ENCODE measurements around the gene DPH7.
A peak's percentile ranks its signal among the peaks of the same experiment; 100 is the strongest.
"Not testable (repeated sequence)": the region's sequence is repeated elsewhere in the genome, so short reads cannot be mapped to it uniquely, and the experiment has no call there.

The DPH7 gene

GRCh38 chr9:137558127-137558526 is 20.6 kb downstream of the DPH7 start:
- Histone ChIP-seq H3K27me3 (ENCODE audit: control insufficient read depth in 1 of 2, insufficient read depth in 2 of 2, low read length in 2 of 2) (no peaks in the 10 kb centered on the region), H3K36me3 (ENCODE audit: control insufficient read depth in 2 of 2, insufficient read depth in 2 of 2, low read length in 2 of 2) (peaks cover 18 to 28% of the 10 kb centered on the region in 2 donors), H3K4me3 (ENCODE audit: low read length in 2 of 2) (no peak overlapping the region), H3K4me1 (ENCODE audit: control insufficient read depth, insufficient read depth, low read length) (peaks cover 5% of the 10 kb centered on the region), H3K27ac (ENCODE audit: low read length) (no peak overlapping the region), H3K9me3 (ENCODE audit: control insufficient read depth in 2 of 2, low read length in 2 of 2) (no peaks in the 10 kb centered on the region), H3K9ac (ENCODE audit: low read length in 2 of 2) (no peak overlapping the region)

GRCh38 chr9:137556069-137556838 is 22.5 kb downstream of the DPH7 start:
- no peak overlapping the region for H3K4me3 ChIP-seq (ENCODE audit: low read length in 2 of 2)
- H3K4me1 ChIP-seq (ENCODE audit: control insufficient read depth, insufficient read depth, low read length), result peaks cover 12% of the 10 kb centered on the region
- H3K9ac ChIP-seq (ENCODE audit: low read length in 2 of 2), result no peak overlapping the region
- H3K27me3 ChIP-seq (ENCODE audit: control insufficient read depth in 1 of 2, insufficient read depth in 2 of 2, low read length in 2 of 2), result no peaks in the 10 kb centered on the region
- no peak overlapping the region for H3K27ac ChIP-seq (ENCODE audit: low read length)
- no peaks in the 10 kb centered on the region for H3K9me3 ChIP-seq (ENCODE audit: control insufficient read depth in 2 of 2, low read length in 2 of 2)
- H3K36me3 ChIP-seq (ENCODE audit: control insufficient read depth in 2 of 2, insufficient read depth in 2 of 2, low read length in 2 of 2), result peaks cover 15 to 25% of the 10 kb centered on the region in 2 donors

DNA sequence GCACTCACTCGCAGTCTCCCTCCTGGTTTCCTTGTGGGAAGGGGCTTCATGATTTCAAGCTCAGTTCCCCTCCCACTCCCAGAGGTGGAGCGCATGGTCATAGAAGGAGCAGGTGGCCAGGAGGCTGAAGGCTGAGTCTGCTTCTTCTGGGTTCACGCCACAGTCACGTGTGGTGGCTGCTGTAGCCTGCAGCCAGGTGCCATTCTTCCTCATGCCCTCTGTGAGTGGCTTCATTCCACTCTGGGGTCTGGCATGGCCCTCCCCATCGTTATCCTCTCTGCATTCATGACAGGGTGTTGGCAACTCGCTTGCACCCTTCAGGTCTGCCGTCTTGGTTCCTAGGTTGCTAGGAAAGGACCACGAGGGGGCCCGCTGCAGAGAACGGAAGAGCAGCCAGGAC is 23.5 kb downstream of the DPH7 start:
- no peak overlapping the region for H3K27ac ChIP-seq (ENCODE audit: low read length)
- H3K4me3 ChIP-seq (ENCODE audit: low read length in 2 of 2), result no peak overlapping the region
- H3K4me1 ChIP-seq (ENCODE audit: control insufficient read depth, insufficient read depth, low read length), result peaks cover 14% of the 10 kb centered on the region
- no peak overlapping the region for H3K9ac ChIP-seq (ENCODE audit: low read length in 2 of 2)
- H3K36me3 ChIP-seq (ENCODE audit: control insufficient read depth in 2 of 2, insufficient read depth in 2 of 2, low read length in 2 of 2), result peaks cover 15 to 25% of the 10 kb centered on the region in 2 donors
- H3K27me3 ChIP-seq (ENCODE audit: control insufficient read depth in 1 of 2, insufficient read depth in 2 of 2, low read length in 2 of 2), result no peaks in the 10 kb centered on the region
- H3K9me3 ChIP-seq (ENCODE audit: control insufficient read depth in 2 of 2, low read length in 2 of 2), result no peaks in the 10 kb centered on the region

- Histone ChIP-seq H3K27me3 (ENCODE audit: control insufficient read depth in 1 of 2, insufficient read depth in 2 of 2, low read length in 2 of 2) (no peaks in the 10 kb centered on the region), H3K9me3 (ENCODE audit: control insufficient read depth in 2 of 2, low read length in 2 of 2) (no peaks in the 10 kb centered on the region), H3K27ac (ENCODE audit: low read length) (no peak overlapping the region), H3K4me1 (ENCODE audit: control insufficient read depth, insufficient read depth, low read length) (peaks cover 18% of the 10 kb centered on the region), H3K9ac (ENCODE audit: low read length in 2 of 2) (no peak overlapping the region), H3K36me3 (ENCODE audit: control insufficient read depth in 2 of 2, insufficient read depth in 2 of 2, low read length in 2 of 2) (peaks cover 15 to 21% of the 10 kb centered on the region in 2 donors), H3K4me3 (ENCODE audit: low read length in 2 of 2) (no peak overlapping the region)
Measured at GRCh38 chr9:137554349-137554748, 24.4 kb downstream of the DPH7 start.

DNA sequence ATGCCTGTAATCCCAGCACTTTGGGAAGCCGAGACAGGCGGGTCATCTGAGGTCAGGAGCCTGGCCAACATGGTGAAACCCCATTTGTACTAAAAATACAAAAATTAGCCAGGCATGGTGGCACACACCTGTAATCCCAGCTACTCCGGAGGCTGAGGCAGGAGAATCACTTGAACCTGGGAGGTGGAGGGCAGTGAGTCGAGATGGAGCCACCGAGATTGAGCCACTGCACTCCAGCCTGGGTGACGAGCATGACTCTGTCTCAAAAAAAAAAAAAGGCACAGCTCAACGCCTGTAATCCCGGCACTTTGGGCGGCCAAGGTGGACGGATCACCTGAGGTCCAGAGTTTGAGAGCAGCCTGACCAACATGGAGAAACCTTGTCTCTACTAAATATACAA is 25.1 kb downstream of the DPH7 start:
- not testable (repeated sequence) for H3K9ac ChIP-seq (ENCODE audit: low read length in 2 of 2); H3K27me3 ChIP-seq (ENCODE audit: control insufficient read depth in 1 of 2, insufficient read depth in 2 of 2, low read length in 2 of 2); H3K9me3 ChIP-seq (ENCODE audit: control insufficient read depth in 2 of 2, low read length in 2 of 2); H3K27ac ChIP-seq (ENCODE audit: low read length); H3K4me3 ChIP-seq (ENCODE audit: low read length in 2 of 2)
- Histone ChIP-seq H3K36me3 (ENCODE audit: control insufficient read depth in 2 of 2, insufficient read depth in 2 of 2, low read length in 2 of 2) (peaks cover 15 to 21% of the 10 kb centered on the region in 2 donors), H3K4me1 (ENCODE audit: control insufficient read depth, insufficient read depth, low read length) (peaks cover 18% of the 10 kb centered on the region)

DNA sequence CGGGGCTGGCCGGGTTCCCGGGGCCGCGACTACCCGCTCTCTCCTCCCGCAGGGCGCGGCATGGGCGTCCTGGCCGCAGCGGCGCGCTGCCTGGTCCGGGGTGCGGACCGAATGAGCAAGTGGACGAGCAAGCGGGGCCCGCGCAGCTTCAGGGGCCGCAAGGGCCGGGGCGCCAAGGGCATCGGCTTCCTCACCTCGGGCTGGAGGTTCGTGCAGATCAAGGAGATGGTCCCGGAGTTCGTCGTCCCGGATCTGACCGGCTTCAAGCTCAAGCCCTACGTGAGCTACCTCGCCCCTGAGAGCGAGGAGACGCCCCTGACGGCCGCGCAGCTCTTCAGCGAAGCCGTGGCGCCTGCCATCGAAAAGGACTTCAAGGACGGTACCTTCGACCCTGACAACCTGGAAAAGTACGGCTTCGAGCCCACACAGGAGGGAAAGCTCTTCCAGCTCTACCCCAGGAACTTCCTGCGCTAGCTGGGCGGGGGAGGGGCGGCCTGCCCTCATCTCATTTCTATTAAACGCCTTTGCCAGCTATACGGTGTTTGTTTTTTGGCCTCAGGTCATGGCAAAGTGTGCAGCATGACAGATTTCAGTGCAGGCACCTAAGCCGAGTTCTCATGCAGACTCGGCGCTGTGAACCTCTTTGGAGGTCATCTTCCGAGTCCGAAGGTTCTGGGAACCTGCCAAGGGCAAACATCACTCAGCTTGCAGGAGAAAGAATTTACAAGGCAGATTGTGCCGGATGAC is 26.5 kb downstream of the DPH7 start:
- H3K4me1 ChIP-seq (ENCODE audit: control insufficient read depth, insufficient read depth, low read length), result peaks cover 22% of the 10 kb centered on the region
- peak overlapping the region; percentile 69 to 76 for H3K9ac ChIP-seq (ENCODE audit: low read length in 2 of 2)
- peaks cover 15 to 17% of the 10 kb centered on the region in 2 donors for H3K36me3 ChIP-seq (ENCODE audit: control insufficient read depth in 2 of 2, insufficient read depth in 2 of 2, low read length in 2 of 2)
- H3K27me3 ChIP-seq (ENCODE audit: control insufficient read depth in 1 of 2, insufficient read depth in 2 of 2, low read length in 2 of 2), result no peaks in the 10 kb centered on the region
- peak overlapping the region; percentile 69 to 83 for H3K4me3 ChIP-seq (ENCODE audit: low read length in 2 of 2)
- peak overlapping the region; percentile 77 for H3K27ac ChIP-seq (ENCODE audit: low read length)
- H3K9me3 ChIP-seq (ENCODE audit: control insufficient read depth in 2 of 2, low read length in 2 of 2), result no peaks in the 10 kb centered on the region

GRCh38 chr9:137551264-137552021 is 27.3 kb downstream of the DPH7 start, which contains the start of gene MRPL41:
Gene MRPL41, plus strand, starts transcription at chr9:137551879. Its CDS starts 203 bp downstream, at chr9:137552082.
- H3K9ac ChIP-seq (ENCODE audit: low read length in 2 of 2), result peak within 1 kb of the TSS; percentile 69 to 76
- peaks cover 22% of the 10 kb centered on the region for H3K4me1 ChIP-seq (ENCODE audit: control insufficient read depth, insufficient read depth, low read length)

GRCh38 chr9:137550958-137551263 is 27.8 kb downstream of the DPH7 start:
- H3K27ac ChIP-seq (ENCODE audit: low read length), result peak overlapping the region; percentile 41
- peak overlapping the region; percentile 32 to 79 for H3K4me3 ChIP-seq (ENCODE audit: low read length in 2 of 2)
- H3K9me3 ChIP-seq (ENCODE audit: control insufficient read depth in 2 of 2, low read length in 2 of 2); H3K27me3 ChIP-seq (ENCODE audit: control insufficient read depth in 1 of 2, insufficient read depth in 2 of 2, low read length in 2 of 2): not testable (repeated sequence)
- peaks cover 9 to 11% of the 10 kb centered on the region in 2 donors for H3K36me3 ChIP-seq (ENCODE audit: control insufficient read depth in 2 of 2, insufficient read depth in 2 of 2, low read length in 2 of 2)
- peaks cover 17% of the 10 kb centered on the region for H3K4me1 ChIP-seq (ENCODE audit: control insufficient read depth, insufficient read depth, low read length)
- H3K9ac ChIP-seq (ENCODE audit: low read length in 2 of 2), result peak overlapping the region; percentile 47 to 58

More at GRCh38 chr9:137551264-137552021, 27.3 kb downstream of the DPH7 start, which contains the start of gene MRPL41:
- Histone ChIP-seq H3K4me3 (ENCODE audit: low read length in 2 of 2) (peak within 1 kb of the TSS; percentile 69 to 83), H3K36me3 (ENCODE audit: control insufficient read depth in 2 of 2, insufficient read depth in 2 of 2, low read length in 2 of 2) (peaks cover 14 to 16% of the 10 kb centered on the region in 2 donors), H3K27ac (ENCODE audit: low read length) (peak within 1 kb of the TSS; percentile 77), H3K9me3 (ENCODE audit: control insufficient read depth in 2 of 2, low read length in 2 of 2) (no peaks in the 10 kb centered on the region), H3K27me3 (ENCODE audit: control insufficient read depth in 1 of 2, insufficient read depth in 2 of 2, low read length in 2 of 2) (no peaks in the 10 kb centered on the region)

- Histone ChIP-seq H3K27ac (ENCODE audit: low read length) (peak within 1 kb of the TSS; percentile 74), H3K9me3 (ENCODE audit: control insufficient read depth in 2 of 2, low read length in 2 of 2) (no peaks in the 10 kb centered on the region), H3K9ac (ENCODE audit: low read length in 2 of 2) (peak within 1 kb of the TSS; percentile 47 to 58), H3K4me1 (ENCODE audit: control insufficient read depth, insufficient read depth, low read length) (peaks cover 17% of the 10 kb centered on the region), H3K4me3 (ENCODE audit: low read length in 2 of 2) (peak within 1 kb of the TSS; percentile 32 to 79), H3K27me3 (ENCODE audit: control insufficient read depth in 1 of 2, insufficient read depth in 2 of 2, low read length in 2 of 2) (no peaks in the 10 kb centered on the region), H3K36me3 (ENCODE audit: control insufficient read depth in 2 of 2, insufficient read depth in 2 of 2, low read length in 2 of 2) (peaks cover 3 to 6% of the 10 kb centered on the region in 2 donors)
Measured at GRCh38 chr9:137550231-137550621, 28.5 kb downstream of the DPH7 start, which contains the start of gene PNPLA7. Gene PNPLA7, minus strand, starts transcription at chr9:137550402. Its CDS starts 205 bp downstream, at chr9:137550197.

DNA sequence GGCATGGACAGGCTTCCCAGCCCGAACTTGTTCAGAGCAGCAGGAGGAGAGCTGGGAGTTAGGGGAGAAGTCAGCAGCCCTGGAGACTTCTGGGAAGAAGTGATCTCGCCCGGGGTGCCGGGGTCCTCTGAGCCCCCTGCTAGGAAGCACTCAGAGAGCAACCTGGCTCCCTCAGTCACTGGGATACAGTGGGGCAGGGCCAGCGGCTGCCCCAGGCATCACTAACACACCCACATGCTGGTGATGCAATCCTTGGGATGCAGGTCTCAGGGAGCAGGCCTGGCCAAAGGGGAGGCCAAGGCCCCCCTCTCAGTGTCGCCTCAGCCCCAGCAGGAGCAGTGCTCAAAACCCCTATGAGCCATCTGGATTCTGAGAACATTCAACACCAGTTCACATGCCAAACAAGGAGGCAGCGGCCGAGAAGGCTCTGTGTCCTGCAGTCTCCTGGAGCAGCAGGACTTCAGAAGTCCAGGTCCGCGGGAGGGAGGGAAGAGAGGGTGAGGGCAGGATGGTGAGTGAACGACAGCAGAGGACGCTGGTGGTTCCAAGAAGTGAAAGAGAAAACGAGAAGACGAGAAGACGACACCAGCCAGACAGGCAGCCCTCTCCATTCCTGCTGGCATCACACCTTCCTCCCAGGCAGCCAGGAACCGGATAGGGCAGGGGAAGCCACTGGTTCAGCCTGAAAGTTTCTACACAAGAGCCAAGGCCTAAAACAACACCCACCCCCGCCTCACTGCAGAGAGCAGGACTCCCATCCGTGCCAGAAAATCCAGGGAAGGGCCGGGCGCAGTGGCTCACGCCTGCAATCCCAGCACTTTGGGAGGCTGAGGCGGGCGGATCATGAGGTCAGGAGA is 30.8 kb downstream of the DPH7 start:
- no peak overlapping the region for H3K9ac ChIP-seq (ENCODE audit: low read length in 2 of 2)
- H3K36me3 ChIP-seq (ENCODE audit: control insufficient read depth in 2 of 2, insufficient read depth in 2 of 2, low read length in 2 of 2), result no peaks in the 10 kb centered on the region
- H3K4me1 ChIP-seq (ENCODE audit: control insufficient read depth, insufficient read depth, low read length), result peaks cover 17% of the 10 kb centered on the region
- H3K4me3 ChIP-seq (ENCODE audit: low read length in 2 of 2), result no peak overlapping the region
- H3K27me3 ChIP-seq (ENCODE audit: control insufficient read depth in 1 of 2, insufficient read depth in 2 of 2, low read length in 2 of 2), result no peaks in the 10 kb centered on the region
- no peaks in the 10 kb centered on the region for H3K9me3 ChIP-seq (ENCODE audit: control insufficient read depth in 2 of 2, low read length in 2 of 2)
- H3K27ac ChIP-seq (ENCODE audit: low read length), result no peak overlapping the region
